HEK293 (cell line): ENCODE measurements around the gene ZNF428.
A peak's percentile ranks its signal among the peaks of the same experiment; 100 is the strongest.

Source experiments
- CTCF ChIA-PET: fragments of 350-600 bp; formaldehyde crosslinking; extraction: SDS; loops from one replicate; lab custom pipeline; 2021; ENCODE audit warnings: antibody characterized with exemption; lab: Yijun Ruan, JAX
- POLR2A ChIA-PET: fragments of 300-600 bp; formaldehyde crosslinking; extraction: SDS; loops from one replicate; lab custom pipeline; 2020; ENCODE audit warnings: antibody characterized with exemption, inconsistent platforms; lab: Yijun Ruan, JAX
- H3K27ac ChIP-seq: fragments of 200-500 bp; sonication (Bioruptor generic); 2 replicates; pipeline ENCODE4 v1.5.1; 2014; ENCODE audit warnings: low read depth, low read length, control low read depth, inconsistent platforms; ENCODE audit errors: extremely low read depth
- H3K36me3 ChIP-seq, 2 experiments: fragments of 200-500 bp in 1 of 2; sonication (Bioruptor generic) in 1 of 2; 1 replicate in 1 of 2; 2 replicates in 1 of 2; pipeline ENCODE4 v1.5.1; 2014 to 2017; ENCODE audit warnings: inconsistent platforms in 2 of 2, low read length in 2 of 2; ENCODE audit not compliant: control insufficient read depth in 2 of 2, insufficient read depth in 1 of 2
- H3K4me1 ChIP-seq: fragments of 200-500 bp; sonication (Bioruptor generic); 2 replicates; pipeline ENCODE4 v1.5.1; 2014; ENCODE audit warnings: mild to moderate bottlenecking, low read length, inconsistent platforms; ENCODE audit not compliant: control insufficient read depth, insufficient read depth
- H3K4me3 ChIP-seq: 2 replicates; pipeline ENCODE4 v1.5.1; 2011; ENCODE audit warnings: low read depth, mild to moderate bottlenecking, control low read depth, low read length, moderate library complexity
- H3K9me3 ChIP-seq: fragments of 200-500 bp; sonication (Bioruptor generic); 2 replicates; pipeline ENCODE4 v1.5.1; 2014; ENCODE audit warnings: low read depth, low read length, inconsistent platforms; ENCODE audit not compliant: control insufficient read depth, insufficient read depth
- GLI2 ChIP-seq: fragments of 450-650 bp; formaldehyde crosslinking; IDR thresholded peaks from 2 replicates; pipeline ENCODE4; 2017; ENCODE audit warnings: missing biosample characterization, missing genetic modification characterization, low read depth, borderline replicate concordance
- GLIS1 ChIP-seq: fragments of 450-650 bp; formaldehyde crosslinking; IDR thresholded peaks from 2 replicates; pipeline ENCODE4 v1.5.1; 2016; ENCODE audit warnings: missing biosample characterization, missing genetic modification characterization
- IKZF3 ChIP-seq: fragments of 450-650 bp; IDR thresholded peaks from 2 replicates; pipeline ENCODE4 v1.5.0; 2018; ENCODE audit warnings: missing biosample characterization, mild to moderate bottlenecking, missing genetic modification characterization, moderate library complexity
- KLF1 ChIP-seq: fragments of 450-650 bp; formaldehyde crosslinking; IDR thresholded peaks from 2 replicates; pipeline ENCODE4 v1.5.1; 2016; ENCODE audit warnings: missing biosample characterization, missing genetic modification characterization
- KLF8 ChIP-seq: fragments of 450-650 bp; formaldehyde crosslinking; IDR thresholded peaks from 2 replicates; pipeline ENCODE4 v1.5.1; 2016; ENCODE audit warnings: missing biosample characterization, missing genetic modification characterization
- KLF9 ChIP-seq: fragments of 450-650 bp; formaldehyde crosslinking; IDR thresholded peaks from 2 replicates; pipeline ENCODE4 v1.5.1; 2016; ENCODE audit warnings: missing biosample characterization, missing genetic modification characterization, low read depth
- PATZ1 ChIP-seq: fragments of 450-650 bp; formaldehyde crosslinking; IDR thresholded peaks from 2 replicates; pipeline ENCODE4 v1.5.1; 2016; ENCODE audit warnings: missing biosample characterization, missing genetic modification characterization
- PRDM1 ChIP-seq: fragments of 450-650 bp; formaldehyde crosslinking; IDR thresholded peaks from 2 replicates; pipeline ENCODE4; 2016; ENCODE audit warnings: missing biosample characterization, missing genetic modification characterization
- SALL2 ChIP-seq: fragments of 450-650 bp; formaldehyde crosslinking; IDR thresholded peaks from 2 replicates; pipeline ENCODE4 v1.5.0; 2017; ENCODE audit warnings: missing biosample characterization, mild to moderate bottlenecking, missing genetic modification characterization, borderline replicate concordance
- SP3 ChIP-seq: fragments of 450-650 bp; formaldehyde crosslinking; IDR thresholded peaks from 2 replicates; pipeline ENCODE4 v1.5.1; 2016; ENCODE audit warnings: missing biosample characterization, missing genetic modification characterization
- ZBTB1 ChIP-seq: fragments of 450-650 bp; formaldehyde crosslinking; IDR thresholded peaks from 2 replicates; pipeline ENCODE4 v1.5.1; 2016; ENCODE audit warnings: missing biosample characterization, missing genetic modification characterization
- ZBTB11 ChIP-seq: fragments of 450-650 bp; formaldehyde crosslinking; conservative IDR thresholded peaks from 2 replicates; pipeline ENCODE4 v1.5.1; 2016; ENCODE audit warnings: low read depth, missing biosample characterization, missing genetic modification characterization
- ZBTB17 ChIP-seq: fragments of 450-650 bp; formaldehyde crosslinking; IDR thresholded peaks from 2 replicates; pipeline ENCODE4 v1.5.1; 2016; ENCODE audit warnings: missing biosample characterization, missing genetic modification characterization
- ZBTB20 ChIP-seq: fragments of 450-650 bp; formaldehyde crosslinking; IDR thresholded peaks from 2 replicates; pipeline ENCODE4 v1.5.1; 2016; ENCODE audit warnings: missing biosample characterization, missing genetic modification characterization
- ZEB2 ChIP-seq: fragments of 450-650 bp; formaldehyde crosslinking; IDR thresholded peaks from 2 replicates; pipeline ENCODE4 v1.5.1; 2016; ENCODE audit warnings: missing biosample characterization, missing genetic modification characterization
- ZNF26 ChIP-seq: fragments of 450-650 bp; formaldehyde crosslinking; IDR thresholded peaks from 2 replicates; pipeline ENCODE4 v1.5.1; 2016; ENCODE audit warnings: missing biosample characterization, missing genetic modification characterization
- ZNF341 ChIP-seq: fragments of 450-650 bp; formaldehyde crosslinking; IDR thresholded peaks from 2 replicates; pipeline ENCODE4; 2016; ENCODE audit warnings: low read depth, missing biosample characterization, missing genetic modification characterization
- ZNF394 ChIP-seq: fragments of 450-650 bp; formaldehyde crosslinking; IDR thresholded peaks from 2 replicates; pipeline ENCODE4 v1.5.1; 2016; ENCODE audit warnings: missing biosample characterization, missing genetic modification characterization, mild to moderate bottlenecking, moderate library complexity, borderline replicate concordance
- ZNF501 ChIP-seq: fragments of 450-650 bp; formaldehyde crosslinking; IDR thresholded peaks from 2 replicates; pipeline ENCODE4 v1.5.1; 2016; ENCODE audit warnings: missing biosample characterization, missing genetic modification characterization
- ZNF530 ChIP-seq: fragments of 450-650 bp; formaldehyde crosslinking; IDR thresholded peaks from 2 replicates; pipeline ENCODE4 v1.5.1; 2016; ENCODE audit warnings: low read depth, missing biosample characterization, missing genetic modification characterization
- ZNF580 ChIP-seq: fragments of 450-650 bp; formaldehyde crosslinking; IDR thresholded peaks from 2 replicates; pipeline ENCODE4 v1.5.1; 2016; ENCODE audit warnings: missing biosample characterization, missing genetic modification characterization
- ZNF629 ChIP-seq: fragments of 450-650 bp; formaldehyde crosslinking; IDR thresholded peaks from 2 replicates; pipeline ENCODE4 v1.5.1; 2017; ENCODE audit warnings: missing biosample characterization, missing genetic modification characterization
- ZNF654 ChIP-seq: fragments of 450-650 bp; formaldehyde crosslinking; IDR thresholded peaks from 2 replicates; pipeline ENCODE4 v1.5.1; 2016; ENCODE audit warnings: low read depth, missing biosample characterization, missing genetic modification characterization
- ZNF660 ChIP-seq: fragments of 450-650 bp; IDR thresholded peaks from 2 replicates; pipeline ENCODE4 v1.5.1; 2018; ENCODE audit warnings: missing biosample characterization, mild to moderate bottlenecking, missing genetic modification characterization
- ZNF76 ChIP-seq: fragments of 450-650 bp; formaldehyde crosslinking; IDR thresholded peaks from 2 replicates; pipeline ENCODE4; 2016; ENCODE audit warnings: low read depth, missing biosample characterization, missing genetic modification characterization, borderline replicate concordance
- TF ChIP-seq, protein P1 (sequence below): fragments of 450-650 bp; formaldehyde crosslinking; IDR thresholded peaks from 2 replicates; pipeline ENCODE4 v1.5.1; 2016; ENCODE audit warnings: missing biosample characterization, missing genetic modification characterization

Gene ZNF428

DNA sequence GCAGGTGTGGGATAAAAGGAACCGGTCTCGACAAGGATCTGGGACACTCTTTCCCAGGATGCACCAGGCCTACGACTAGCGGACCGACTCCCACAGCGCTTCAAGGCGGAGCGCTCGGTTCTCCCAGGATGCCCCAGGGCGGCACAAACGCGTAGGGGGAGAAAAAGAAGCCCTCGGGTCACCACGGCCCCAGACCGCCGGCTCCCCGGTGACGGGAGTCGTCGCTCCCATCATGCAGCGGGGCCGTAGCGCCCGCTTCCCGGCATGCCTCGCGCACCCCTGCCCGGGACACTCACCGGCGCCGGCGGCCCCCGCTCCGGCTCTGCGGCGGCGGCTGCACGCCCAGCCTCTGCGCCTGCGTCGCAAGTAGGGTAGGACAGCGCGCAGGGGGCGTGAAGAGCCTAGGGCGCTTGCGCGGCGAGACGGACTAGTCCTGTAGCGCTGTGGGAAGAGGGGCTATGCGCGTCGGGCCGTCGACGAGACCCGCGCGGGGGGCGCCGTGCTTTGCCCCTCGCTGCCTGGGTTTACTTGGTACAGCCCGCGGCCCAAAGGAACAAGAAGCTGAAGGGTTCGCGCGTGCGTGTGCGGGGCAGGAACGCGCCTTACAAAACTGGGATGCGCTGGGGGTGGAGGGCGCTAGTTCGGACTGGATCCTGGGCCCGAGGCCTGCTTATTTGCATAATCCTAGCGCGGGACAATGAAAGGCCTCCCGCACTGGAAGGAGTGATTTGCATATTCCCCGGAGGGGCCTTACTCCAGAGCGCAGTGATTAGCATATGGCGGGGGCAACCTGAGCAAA, at the start of gene ZNF428 (continued):
- no peak for TF ChIP-seq ZNF530 (tag by site-specific recombination)

DNA sequence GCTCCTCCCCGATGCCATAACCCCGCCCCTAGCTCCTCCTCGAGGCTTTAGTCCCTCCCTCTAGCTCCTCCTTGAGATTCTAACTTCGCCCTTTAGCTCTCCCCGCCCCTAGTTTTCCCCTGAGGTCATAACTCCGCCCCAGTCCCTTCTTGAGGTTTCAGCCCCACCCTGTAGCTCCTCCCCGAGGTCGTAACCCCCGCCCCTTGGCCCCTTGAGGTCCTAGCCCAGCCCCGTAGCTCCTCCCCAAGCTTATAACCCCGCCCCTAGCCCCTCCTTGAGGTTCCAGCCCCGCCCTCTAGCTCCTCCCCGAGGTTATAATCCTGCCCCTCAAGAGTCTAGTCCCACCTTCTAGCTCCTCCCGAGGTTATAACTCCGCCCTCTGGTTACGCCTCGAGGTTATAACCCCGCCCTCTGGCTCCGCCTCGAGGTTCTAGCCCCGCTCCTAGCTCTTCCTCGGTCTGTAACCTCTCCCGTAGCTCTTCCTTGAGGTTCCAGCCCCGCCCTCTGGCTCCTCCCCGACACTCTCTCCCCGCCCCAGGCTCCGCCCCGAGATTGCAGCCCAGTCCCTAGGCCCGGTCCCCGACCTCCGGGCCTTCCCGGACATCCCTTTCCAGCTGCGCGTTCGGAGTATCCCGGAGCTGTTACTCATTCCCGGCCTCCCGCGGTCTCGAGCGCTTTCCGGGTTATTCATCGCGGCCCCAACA, 49.1 kb upstream of the ZNF428 start:
- Histone ChIP-seq H3K4me3 (peak overlapping the region; percentile 19), H3K9me3 (no peaks in the 10 kb centered on the region), H3K27ac (peak overlapping the region; percentile 56), H3K36me3 (peaks cover 23 to 24% of the 10 kb centered on the region in 2 experiments; a peak in 2 of 3 replicates), H3K4me1 (peaks cover 42% of the 10 kb centered on the region)
- ChIA-PET CTCF (interaction anchor here (0.6 to 4.9 kb wide), 42 partner anchors 8 to 493 kb away, joined by 3 to 39 read pairs (median 6); partner anchors contain the start of genes ETHE1, IRGQ and ZNF576), POLR2A (interaction anchor here (0.7 to 3.6 kb wide), 64 partner anchors 9 to 544 kb away, joined by 3 to 64 read pairs (median 5); partner anchors contain the start of genes IRGC, IRGQ, PHLDB3 and PINLYP)
- no peak for TF ChIP-seq PRDM1 (tag by site-specific recombination)
- TF ChIP-seq ZNF394 (tag by site-specific recombination): peak; percentile 83; the same call in 1 of the 2 replicates
- peak; percentile 72; the same call in 1 of the 2 replicates for TF ChIP-seq ZNF501 (tag by site-specific recombination)
- peak; percentile 98 for TF ChIP-seq ZNF341 (tag by site-specific recombination)
- TF ChIP-seq ZNF660 (tag by site-specific recombination): peak; percentile 71; the same call in 1 of the 2 replicates
- peak; percentile 64 for TF ChIP-seq ZNF629 (tag by site-specific recombination)
- TF ChIP-seq SP3 (tag by site-specific recombination): peak; percentile 100
- no peak for TF ChIP-seq GLI2 (tag by site-specific recombination)
- TF ChIP-seq, protein P1, sequence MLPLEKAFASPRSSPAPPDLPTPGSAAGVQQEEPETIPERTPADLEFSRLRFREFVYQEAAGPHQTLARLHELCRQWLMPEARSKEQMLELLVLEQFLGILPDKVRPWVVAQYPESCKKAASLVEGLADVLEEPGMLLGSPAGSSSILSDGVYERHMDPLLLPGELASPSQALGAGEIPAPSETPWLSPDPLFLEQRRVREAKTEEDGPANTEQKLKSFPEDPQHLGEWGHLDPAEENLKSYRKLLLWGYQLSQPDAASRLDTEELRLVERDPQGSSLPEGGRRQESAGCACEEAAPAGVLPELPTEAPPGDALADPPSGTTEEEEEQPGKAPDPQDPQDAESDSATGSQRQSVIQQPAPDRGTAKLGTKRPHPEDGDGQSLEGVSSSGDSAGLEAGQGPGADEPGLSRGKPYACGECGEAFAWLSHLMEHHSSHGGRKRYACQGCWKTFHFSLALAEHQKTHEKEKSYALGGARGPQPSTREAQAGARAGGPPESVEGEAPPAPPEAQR (tag by site-specific recombination): no peak
- TF ChIP-seq IKZF3 (tag by site-specific recombination): peak; percentile 100
- TF ChIP-seq ZEB2 (tag by site-specific recombination): peak; percentile 87
- peak; percentile 61 for TF ChIP-seq ZBTB11
- TF ChIP-seq ZNF26 (tag by site-specific recombination): no peak
- TF ChIP-seq ZBTB20 (tag by site-specific recombination): peak; percentile 90; the same call in 1 of the 2 replicates
- peak; percentile 97 for TF ChIP-seq KLF8 (tag by site-specific recombination)
- no peak for TF ChIP-seq ZNF76 (tag by site-specific recombination)
- no peak for TF ChIP-seq ZBTB1 (tag by site-specific recombination)
- TF ChIP-seq KLF1 (tag by site-specific recombination): peak; percentile 90
- no peak for TF ChIP-seq ZNF580 (tag by site-specific recombination)
- no peak for TF ChIP-seq ZNF654 (tag by site-specific recombination)
- peak; percentile 65 for TF ChIP-seq PATZ1
- peak; percentile 46; the same call in 1 of the 2 replicates for TF ChIP-seq KLF9 (tag by site-specific recombination)
- peak; percentile 81 for TF ChIP-seq ZBTB17 (tag by site-specific recombination)
- peak; percentile 97 for TF ChIP-seq GLIS1
- no peak for TF ChIP-seq SALL2
